Neural cell (in vitro differentiated cells): ENCODE data around the gene PAX2. TPM values are rescaled to one million over a fixed set of nuclear protein-coding genes. Genes with fewer than 3 reads are reported as not detected.

Source experiments
- H2AFZ ChIP-seq: fragments of 200-600, 300-800 bp; sonication (generic), shearing (Covaris generic); 2 replicates; pipeline ENCODE4 v1.6.0; 2014; ENCODE audit warnings: low read depth, mild to moderate bottlenecking, antibody characterized with exemption, low read length, moderate library complexity
- H3F3A ChIP-seq: fragments of 200-600 bp; shearing (Covaris generic); 2 replicates; pipeline ENCODE4 v1.6.1; 2016; ENCODE audit warnings: mild to moderate bottlenecking, moderate library complexity, mixed read lengths, antibody characterized with exemption, low read length; ENCODE audit not compliant: insufficient read depth, poor library complexity, severe bottlenecking
- H3K27ac ChIP-seq: fragments of 200-600, 300-800 bp; sonication (generic), shearing (Covaris generic); 2 replicates; pipeline ENCODE4 v1.5.1; 2014; ENCODE audit warnings: mild to moderate bottlenecking, low read length, moderate library complexity
- H3K27me3 ChIP-seq: fragments of 300-800, 200-600 bp; sonication (generic), shearing (Covaris generic); 2 replicates; pipeline ENCODE4 v1.6.0; 2014; ENCODE audit warnings: mild to moderate bottlenecking, low read depth, low read length, moderate library complexity; ENCODE audit not compliant: insufficient read depth
- H3K36me3 ChIP-seq: fragments of 300-800, 200-600 bp; sonication (generic), shearing (Covaris generic); 2 replicates; pipeline ENCODE4 v1.5.1; 2014; ENCODE audit warnings: mild to moderate bottlenecking, antibody characterized with exemption, low read length, moderate library complexity; ENCODE audit not compliant: insufficient read depth
- H3K4me2 ChIP-seq: fragments of 300-800, 200-600 bp; sonication (generic), shearing (Covaris generic); 2 replicates; pipeline ENCODE4 v1.6.0; 2014; ENCODE audit warnings: mild to moderate bottlenecking, low read length
- H3K4me3 ChIP-seq: fragments of 300-800, 200-600 bp; sonication (generic), shearing (Covaris generic); 2 replicates; pipeline ENCODE4 v1.5.1; 2014; ENCODE audit warnings: mild to moderate bottlenecking, low read length, moderate library complexity
- H3K79me2 ChIP-seq: fragments of 200-600 bp; shearing (Covaris generic); replicated peaks from 2 replicates; pipeline ENCODE4 v1.6.0; 2014; ENCODE audit warnings: mild to moderate bottlenecking, low read length, moderate library complexity; ENCODE audit not compliant: insufficient read depth
- H3K9ac ChIP-seq: fragments of 300-800, 200-600 bp; sonication (generic), shearing (Covaris generic); 2 replicates; pipeline ENCODE4 v1.6.1; 2016; ENCODE audit warnings: mild to moderate bottlenecking, low read length, mixed read lengths
- H3K9me2 ChIP-seq: fragments of 200-600 bp; shearing (Covaris generic); 2 replicates; pipeline ENCODE4 v1.6.1; 2016; ENCODE audit warnings: mild to moderate bottlenecking, low read length, mixed read lengths; ENCODE audit not compliant: insufficient read depth
- H3K9me3 ChIP-seq: fragments of 200-600, 300-800 bp; sonication (generic), shearing (Covaris generic); 2 replicates; pipeline ENCODE4 v1.6.1; 2016; ENCODE audit warnings: mild to moderate bottlenecking, mixed run types, low read length, moderate library complexity, mixed read lengths
- H4K20me1 ChIP-seq: fragments of 200-600 bp; shearing (Covaris generic); 2 replicates; pipeline ENCODE4 v1.6.1; 2016; ENCODE audit warnings: mild to moderate bottlenecking, mixed run types; ENCODE audit not compliant: insufficient read depth
- EP300 ChIP-seq: fragments of 450-650 bp; conservative IDR thresholded peaks from 2 replicates; pipeline ENCODE4 v1.6.1; 2014; ENCODE audit warnings: antibody characterized with exemption, mild to moderate bottlenecking, moderate library complexity; ENCODE audit not compliant: poor library complexity, severe bottlenecking
- EZH2 ChIP-seq: fragments of 200-600, 300-800 bp; shearing (Covaris generic), sonication (generic); IDR thresholded peaks from 2 replicates; pipeline ENCODE4 v1.6.1; 2014; ENCODE audit warnings: antibody characterized with exemption, low read length, borderline replicate concordance, mild to moderate bottlenecking; ENCODE audit not compliant: insufficient read depth, poor library complexity, severe bottlenecking
- MXI1 ChIP-seq: fragments of 450-650 bp; conservative IDR thresholded peaks from 2 replicates; pipeline ENCODE4 v1.6.1; 2014; ENCODE audit warnings: antibody characterized with exemption, mild to moderate bottlenecking; ENCODE audit not compliant: poor library complexity, severe bottlenecking
- POLR2AphosphoS5 ChIP-seq: IDR thresholded peaks from 2 replicates; pipeline ENCODE4 v1.6.1; 2012
- REST ChIP-seq: IDR thresholded peaks from 2 replicates; pipeline ENCODE4 v1.6.1; 2012; ENCODE audit warnings: borderline replicate concordance
- SMC3 ChIP-seq: fragments of 450-650 bp; conservative IDR thresholded peaks from 2 replicates; pipeline ENCODE4 v1.6.1; 2014; ENCODE audit warnings: antibody characterized with exemption, mild to moderate bottlenecking, moderate library complexity; ENCODE audit not compliant: poor library complexity
- TAF1 ChIP-seq: IDR thresholded peaks from 2 replicates; pipeline ENCODE4 v1.6.1; 2012; ENCODE audit warnings: low read depth
- polyA plus RNA-seq: library from polyadenylated mRNA; depleted of rRNA; stranded (reverse); fragments of >200 nt; gene quantifications from 2 replicates; pipeline ENCODE4 v1.2.3, GENCODE V29; 2014

PAX2 gene
- polyA plus RNA-seq, 1 donor from 2014 or later, result not detected

- no peak overlapping the region for H3K27ac ChIP-seq
- no peak overlapping the region for H3K9ac ChIP-seq
- H3K9me3 ChIP-seq, result no peaks in the 10 kb centered on the region
- TF ChIP-seq TAF1 (no peak), SMC3 (no peak), POLR2AphosphoS5 (no peak), EP300 (no peak), REST (no peak)
- H3K36me3 ChIP-seq, result no peaks in the 10 kb centered on the region
- H3K4me3 ChIP-seq, result no peak overlapping the region
- no peaks in the 10 kb centered on the region for H3K9me2 ChIP-seq
- no peaks in the 10 kb centered on the region for H3F3A ChIP-seq
- H2AFZ ChIP-seq, result no peak overlapping the region
- peaks cover 100% of the 10 kb centered on the region for H3K27me3 ChIP-seq
- no peak overlapping the region for H3K4me2 ChIP-seq
- H4K20me1 ChIP-seq, result no peaks in the 10 kb centered on the region
- H3K79me2 ChIP-seq, result no peaks in the 10 kb centered on the region
Observed at GRCh38 chr10:100741378-100742075, 3.9 kb upstream of the PAX2 start.

GRCh38 chr10:100742076-100742771 is 3.2 kb upstream of the PAX2 start:
- no peaks in the 10 kb centered on the region for H3K9me3 ChIP-seq
- no peak overlapping the region for H3K27ac ChIP-seq
- no peaks in the 10 kb centered on the region for H3F3A ChIP-seq
- no peak overlapping the region for H3K4me3 ChIP-seq
- H2AFZ ChIP-seq, result no peak overlapping the region
- no peaks in the 10 kb centered on the region for H3K36me3 ChIP-seq
- no peak overlapping the region for H3K4me2 ChIP-seq
- no peaks in the 10 kb centered on the region for H4K20me1 ChIP-seq
- peaks cover 100% of the 10 kb centered on the region for H3K27me3 ChIP-seq
- H3K9ac ChIP-seq, result no peak overlapping the region
- no peaks in the 10 kb centered on the region for H3K9me2 ChIP-seq
- H3K79me2 ChIP-seq, result no peaks in the 10 kb centered on the region
- TF ChIP-seq POLR2AphosphoS5 (no peak), REST (no peak), EZH2 (peak; percentile 88), MXI1 (no peak)
